NCI-H1105 (cell line): ENCODE measurements around the gene RICTOR.

ENCODE experiments used
- DNase-seq: peaks from one replicate; lab custom pipeline; 2025; lab: John Stamatoyannopoulos, UW

Gene RICTOR

DNA sequence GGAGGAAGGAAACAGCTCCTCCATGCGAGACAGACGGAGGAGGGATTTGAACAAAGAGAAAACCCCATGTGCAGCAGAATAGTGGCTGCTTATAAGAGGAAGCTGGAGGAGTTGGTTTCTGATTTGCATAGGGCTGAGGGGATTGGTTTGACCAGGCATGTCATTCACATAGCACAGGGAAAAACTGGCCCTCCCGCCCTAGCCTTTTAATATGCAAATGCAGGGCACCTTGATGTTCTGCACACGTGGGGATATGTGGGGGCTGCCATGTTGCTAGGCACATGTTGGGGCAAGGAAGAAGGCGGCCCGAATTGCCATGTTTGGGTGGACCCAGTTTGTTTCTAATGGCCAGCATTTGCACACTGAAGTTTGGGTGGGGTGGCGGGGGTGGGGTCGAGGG lies 186.2 kb downstream of the RICTOR start:
- no peak for DNase-seq
